Ovary (tissue), 3 donors: ENCODE results near the gene PCNT.

Source experiments
- CTCF ChIP-seq, 3 donors: fragments of 450-650 bp in 2 of 3; fragments of 200-600 bp in 1 of 3; IDR thresholded peaks; one replicate each; pipeline versions ENCODE4 v1.5.1 to v1.8.0; 2016 to 2022; ENCODE audit warnings: antibody characterized with exemption in 3 of 3, mild to moderate bottlenecking in 1 of 3
- EP300 ChIP-seq: sonication (generic); formaldehyde crosslinking; IDR thresholded peaks from one replicate; pipeline ENCODE4 v1.6.1; 2017; ENCODE audit warnings: antibody characterized with exemption
- POLR2A ChIP-seq: fragments of 450-650 bp; IDR thresholded peaks from one replicate; pipeline ENCODE4 v1.6.1; 2017; ENCODE audit warnings: antibody characterized with exemption, mild to moderate bottlenecking, moderate library complexity
- donor health status: DM: no; HTN: no; CAD: no.

GRCh38 chr21:46399686-46400085, 75.7 kb downstream of the PCNT start:
- TF ChIP-seq POLR2A (no peak), CTCF (IDR thresholded peaks at IDR 0.05) (no peak), EP300 (no peak)
